Fibroblast of lung (primary cell): Measurements from ENCODE around the gene TRMT61A. TPM values are rescaled to one million over a fixed set of nuclear protein-coding genes. Genes with fewer than 3 reads are reported as not detected.

ENCODE experiments used
- DNase-seq, 2 donors: peaks; one replicate each; pipeline versions ENCODE4 v3.0.0 to v3.0.0-alpha.2; 2010; ENCODE audit warnings: low read depth in 2 of 2
- H2AFZ ChIP-seq: 2 replicates; pipeline ENCODE4 v1.5.1; 2012; ENCODE audit warnings: low read length, control low read depth, inconsistent platforms
- H3K27ac ChIP-seq: 2 replicates; pipeline ENCODE4 v1.5.1; 2011; ENCODE audit warnings: low read length, control low read depth; ENCODE audit not compliant: insufficient read depth
- H3K27me3 ChIP-seq: 2 replicates; pipeline ENCODE4 v1.5.1; 2011; ENCODE audit warnings: mild to moderate bottlenecking, low read length; ENCODE audit not compliant: control insufficient read depth, insufficient read depth
- H3K36me3 ChIP-seq: 2 replicates; pipeline ENCODE4 v1.5.1; 2011; ENCODE audit warnings: low read length; ENCODE audit not compliant: control insufficient read depth, insufficient read depth
- H3K4me1 ChIP-seq: 2 replicates; pipeline ENCODE4 v1.5.1; 2011; ENCODE audit warnings: low read length; ENCODE audit not compliant: control insufficient read depth, insufficient read depth; ENCODE audit errors: extremely low read depth
- H3K4me2 ChIP-seq: 2 replicates; pipeline ENCODE4 v1.5.1; 2011; ENCODE audit warnings: low read length, control low read depth; ENCODE audit not compliant: insufficient read depth; ENCODE audit errors: extremely low read depth
- H3K4me3 ChIP-seq, 4 experiments: fragments of 200-600 bp in 1 of 4; sonication (generic) in 1 of 4; replicated peaks in 1 of 4; 2 replicates each; pipeline ENCODE4 v1.5.1; 2011 to 2016; ENCODE audit warnings: low read length in 4 of 4, low read depth in 3 of 4, mild to moderate bottlenecking in 3 of 4, control low read depth in 2 of 4, inconsistent platforms in 1 of 4, mixed read lengths in 1 of 4; ENCODE audit not compliant: insufficient read depth in 1 of 4; ENCODE audit errors: control extremely low read depth in 1 of 4
- H3K79me2 ChIP-seq: 2 replicates; pipeline ENCODE4 v1.5.1; 2012; ENCODE audit warnings: mild to moderate bottlenecking, low read length, inconsistent platforms; ENCODE audit not compliant: control insufficient read depth, insufficient read depth
- H3K9ac ChIP-seq: 2 replicates; pipeline ENCODE4 v1.5.1; 2011; ENCODE audit warnings: mild to moderate bottlenecking, low read length, control low read depth; ENCODE audit not compliant: insufficient read depth
- H3K9me3 ChIP-seq: 2 replicates; pipeline ENCODE4 v1.5.1; 2012; ENCODE audit warnings: low read depth, low read length; ENCODE audit not compliant: control insufficient read depth, insufficient read depth
- H4K20me1 ChIP-seq: 2 replicates; pipeline ENCODE4 v1.5.1; 2011; ENCODE audit warnings: low read length; ENCODE audit not compliant: control insufficient read depth, insufficient read depth; ENCODE audit errors: extremely low read depth
- EZH2 ChIP-seq: IDR thresholded peaks from 2 replicates; pipeline ENCODE4 v1.5.1; 2012; ENCODE audit warnings: low read length, control low read depth, mild to moderate bottlenecking; ENCODE audit errors: missing control alignments
- polyA plus RNA-seq, 2 donors: library from polyadenylated mRNA; depleted of rRNA in 1 of 2; stranded (reverse) in 1 of 2; unstranded in 1 of 2; fragments of >200 nt; gene quantifications; 2 replicates each; pipeline ENCODE4 v1.2.1, GENCODE V29; 2011 to 2012; ENCODE audit warnings: missing spikeins in 1 of 2
- total RNA-seq: library from RNA; depleted of rRNA; stranded (reverse); fragments of >200 nt; gene quantifications from 2 replicates; pipeline ENCODE4 v1.2.1, GENCODE V29; 2014
- TF ChIP-seq, protein P1 (sequence below), 2 donors: IDR thresholded peaks in 1 of 2; conservative IDR thresholded peaks in 1 of 2; 1 replicate in 1 of 2; 2 replicates in 1 of 2; pipeline ENCODE4 v1.5.1; 2011 to 2012; ENCODE audit warnings: low read length in 2 of 2, control low read depth in 1 of 2, inconsistent platforms in 1 of 2, low read depth in 1 of 2, mild to moderate bottlenecking in 1 of 2

TRMT61A gene
- total and polyA plus RNA-seq, 2 donors (not counting 1 experiment from before 2014, with no cell fraction given): 4.2 to 10.6 TPM

DNA sequence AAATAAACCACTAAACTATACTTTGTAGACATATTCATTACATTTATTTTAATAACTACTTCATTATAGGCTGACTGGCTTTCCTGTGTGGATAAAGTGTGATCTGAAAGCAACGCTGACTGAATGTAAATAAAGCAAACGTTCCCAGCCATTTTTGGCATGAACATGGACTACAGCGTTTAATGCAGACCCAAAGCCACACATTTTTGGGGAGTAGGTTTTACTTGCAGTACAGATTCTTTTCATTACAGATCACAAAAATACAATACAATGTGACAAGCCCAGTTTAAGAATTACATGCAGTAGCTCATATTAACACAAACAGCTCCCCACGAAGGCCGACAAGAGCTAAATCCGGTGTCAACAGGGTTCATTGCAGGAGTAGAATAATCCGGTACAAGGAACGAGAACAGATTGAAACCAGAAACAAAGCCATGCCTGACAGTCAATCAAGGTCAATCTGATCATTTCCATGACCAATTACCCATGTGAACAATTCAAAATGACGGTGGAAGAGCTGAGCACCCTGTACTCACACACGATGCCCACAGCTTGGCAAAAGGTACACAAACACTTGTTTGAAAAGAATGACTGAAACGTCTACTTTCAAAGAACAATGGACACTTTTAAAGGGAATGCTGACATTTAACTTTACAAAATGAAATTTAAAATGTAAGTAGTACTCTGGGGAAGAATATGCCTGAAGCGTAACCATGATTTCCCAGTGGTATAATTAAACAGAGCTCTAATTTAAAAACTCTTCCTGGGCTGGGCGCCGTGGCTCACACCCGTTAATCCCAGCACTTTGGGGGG is 28.2 kb downstream of the TRMT61A start:
- Histone ChIP-seq H3K4me3 (no peak overlapping the region), H3K9me3 (no peaks in the 10 kb centered on the region), H3K27ac (no peak overlapping the region), H3K4me2 (peak overlapping the region; percentile 52), H3K4me1 (peaks cover 20% of the 10 kb centered on the region), H4K20me1 (no peaks in the 10 kb centered on the region), H3K27me3 (no peaks in the 10 kb centered on the region), H3K79me2 (peaks cover 55% of the 10 kb centered on the region), H3K9ac (no peak overlapping the region), H2AFZ (no peak overlapping the region), H3K36me3 (no peaks in the 10 kb centered on the region)
- no peak for TF ChIP-seq EZH2
- TF ChIP-seq, protein P1, sequence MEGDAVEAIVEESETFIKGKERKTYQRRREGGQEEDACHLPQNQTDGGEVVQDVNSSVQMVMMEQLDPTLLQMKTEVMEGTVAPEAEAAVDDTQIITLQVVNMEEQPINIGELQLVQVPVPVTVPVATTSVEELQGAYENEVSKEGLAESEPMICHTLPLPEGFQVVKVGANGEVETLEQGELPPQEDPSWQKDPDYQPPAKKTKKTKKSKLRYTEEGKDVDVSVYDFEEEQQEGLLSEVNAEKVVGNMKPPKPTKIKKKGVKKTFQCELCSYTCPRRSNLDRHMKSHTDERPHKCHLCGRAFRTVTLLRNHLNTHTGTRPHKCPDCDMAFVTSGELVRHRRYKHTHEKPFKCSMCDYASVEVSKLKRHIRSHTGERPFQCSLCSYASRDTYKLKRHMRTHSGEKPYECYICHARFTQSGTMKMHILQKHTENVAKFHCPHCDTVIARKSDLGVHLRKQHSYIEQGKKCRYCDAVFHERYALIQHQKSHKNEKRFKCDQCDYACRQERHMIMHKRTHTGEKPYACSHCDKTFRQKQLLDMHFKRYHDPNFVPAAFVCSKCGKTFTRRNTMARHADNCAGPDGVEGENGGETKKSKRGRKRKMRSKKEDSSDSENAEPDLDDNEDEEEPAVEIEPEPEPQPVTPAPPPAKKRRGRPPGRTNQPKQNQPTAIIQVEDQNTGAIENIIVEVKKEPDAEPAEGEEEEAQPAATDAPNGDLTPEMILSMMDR (conservative IDR thresholded peaks at IDR 0.05 in 1 of 2, IDR thresholded peaks at IDR 0.05 in 1 of 2; ENCODE audit: low read depth in 1 of 2, low read length in 2 of 2): no peak
- no peak for DNase-seq

DNA sequence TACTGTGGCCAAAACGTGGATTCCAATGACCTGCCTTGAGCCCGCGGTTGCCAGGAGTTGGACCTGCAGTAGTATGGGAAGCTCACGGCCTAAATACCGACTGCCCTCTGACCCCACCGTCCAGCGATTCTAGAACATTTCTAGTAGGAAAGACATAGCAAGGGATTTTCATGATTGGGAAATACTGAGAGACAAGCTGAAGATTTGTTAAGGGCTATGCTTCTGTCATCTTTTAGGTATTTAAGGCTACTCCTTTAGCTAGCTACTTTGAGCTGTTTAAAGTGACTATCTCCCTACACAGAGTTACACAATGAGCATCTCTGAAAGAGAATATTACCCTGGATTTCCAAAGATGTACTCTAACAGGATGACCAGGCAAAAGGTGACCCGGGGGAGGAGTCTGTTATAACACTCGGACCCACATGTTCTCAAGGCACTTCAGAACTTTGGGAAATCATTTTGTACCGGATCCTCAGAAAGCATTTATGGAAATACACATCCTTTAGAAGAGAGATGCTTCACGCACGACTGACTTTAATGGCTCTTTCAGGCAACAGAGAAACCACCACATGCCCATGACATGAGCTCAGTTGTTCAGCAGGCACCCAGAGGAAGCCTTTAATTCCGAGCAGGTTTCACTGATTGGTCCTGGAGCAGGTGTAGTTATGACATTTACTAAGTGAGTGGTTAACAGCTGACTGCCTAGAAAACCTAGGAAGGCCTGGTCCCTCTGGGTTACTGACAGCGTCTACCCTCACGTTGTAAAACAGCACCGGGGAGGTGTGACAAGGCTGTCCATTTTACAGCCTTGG is 29.3 kb downstream of the TRMT61A start:
- Histone ChIP-seq H3K4me1 (peaks cover 13% of the 10 kb centered on the region), H3K27me3 (no peaks in the 10 kb centered on the region), H4K20me1 (no peaks in the 10 kb centered on the region), H3K9me3 (no peaks in the 10 kb centered on the region), H3K9ac (no peak overlapping the region), H2AFZ (no peak overlapping the region), H3K79me2 (peaks cover 60% of the 10 kb centered on the region), H3K27ac (peak overlapping the region; percentile 48), H3K36me3 (no peaks in the 10 kb centered on the region), H3K4me3 (no peak overlapping the region), H3K4me2 (no peak overlapping the region)
- TF ChIP-seq EZH2: no peak
- TF ChIP-seq, protein P1 (conservative IDR thresholded peaks at IDR 0.05 in 1 of 2, IDR thresholded peaks at IDR 0.05 in 1 of 2; ENCODE audit: low read depth in 1 of 2, low read length in 2 of 2): no peak
- peak; percentile 62 to 75 for DNase-seq

DNA sequence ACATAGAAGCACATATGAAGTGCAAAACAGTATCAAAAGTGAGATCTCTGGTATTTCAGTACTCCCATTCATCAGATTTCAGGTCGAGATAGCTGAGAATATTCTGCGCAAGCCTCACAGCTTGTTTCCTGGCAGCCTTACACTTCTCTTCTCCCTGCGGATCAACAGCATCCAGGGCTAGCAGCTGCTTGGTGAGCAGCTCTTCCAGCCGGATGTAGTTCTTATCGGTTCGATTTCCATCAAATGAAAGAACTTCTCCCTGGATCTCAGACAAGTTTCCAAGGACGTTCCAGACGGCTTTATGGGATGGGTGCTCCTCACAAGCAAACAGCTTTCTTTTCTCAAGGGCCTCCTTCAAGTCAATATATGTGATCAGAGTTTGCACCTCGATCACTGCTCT is 30.8 kb downstream of the TRMT61A start:
- DNase-seq: no peak
- Histone ChIP-seq H3K4me2 (no peak overlapping the region), H3K79me2 (peaks cover 73% of the 10 kb centered on the region), H3K4me3 (peak overlapping the region in 1 of 4 experiments; percentile 3), H2AFZ (no peak overlapping the region), H4K20me1 (no peaks in the 10 kb centered on the region), H3K27ac (no peak overlapping the region), H3K27me3 (no peaks in the 10 kb centered on the region), H3K4me1 (peaks cover 13% of the 10 kb centered on the region), H3K36me3 (no peaks in the 10 kb centered on the region), H3K9me3 (no peaks in the 10 kb centered on the region), H3K9ac (no peak overlapping the region)
- no peak for TF ChIP-seq EZH2
- TF ChIP-seq, protein P1 (conservative IDR thresholded peaks at IDR 0.05 in 1 of 2, IDR thresholded peaks at IDR 0.05 in 1 of 2; ENCODE audit: low read depth in 1 of 2, low read length in 2 of 2): no peak
